Osteocyte (in vitro differentiated cells): Measurements from ENCODE around the gene SUSD1. TPM values are rescaled to one million over a fixed set of nuclear protein-coding genes. Genes with fewer than 3 reads are reported as not detected.

ENCODE experiments used
- DNase-seq: peaks from one replicate; pipeline ENCODE4 v3.0.0; 2021; ENCODE audit warnings: mixed read lengths; ENCODE audit not compliant: unreplicated experiment; ENCODE audit errors: extremely low spot score
- H3K27ac Mint-ChIP-seq: one replicate; pipeline ENCODE4 v1.8.0; 2021; ENCODE audit warnings: mild to moderate bottlenecking, mixed read lengths; ENCODE audit not compliant: unreplicated experiment
- H3K27me3 Mint-ChIP-seq: one replicate; pipeline ENCODE4 v1.8.0; 2021; ENCODE audit warnings: mixed read lengths; ENCODE audit not compliant: unreplicated experiment
- H3K36me3 Mint-ChIP-seq: one replicate; pipeline ENCODE4 v1.8.0; 2021; ENCODE audit warnings: mixed read lengths; ENCODE audit not compliant: unreplicated experiment
- H3K4me1 Mint-ChIP-seq: one replicate; pipeline ENCODE4 v1.8.0; 2021; ENCODE audit warnings: mixed read lengths; ENCODE audit not compliant: unreplicated experiment
- H3K4me3 Mint-ChIP-seq: one replicate; pipeline ENCODE4 v1.8.0; 2021; ENCODE audit warnings: mild to moderate bottlenecking, moderate library complexity, mixed read lengths; ENCODE audit not compliant: unreplicated experiment
- H3K9me3 Mint-ChIP-seq: one replicate; pipeline ENCODE4 v1.8.0; 2021; ENCODE audit warnings: mixed read lengths; ENCODE audit not compliant: unreplicated experiment
- CTCF ChIP-seq: fragments of 200-600 bp; sonication (generic); IDR thresholded peaks from 2 replicates; pipeline ENCODE4 v1.5.0; 2021; ENCODE audit warnings: antibody characterized with exemption, mild to moderate bottlenecking, moderate library complexity
- total RNA-seq: library from RNA; stranded (reverse); gene quantifications from 2 replicates; pipeline ENCODE4 v1.2.1, GENCODE V29; 2021

The SUSD1 gene
- total RNA-seq, 1 donor from 2014 or later, result 13.4 TPM

DNA sequence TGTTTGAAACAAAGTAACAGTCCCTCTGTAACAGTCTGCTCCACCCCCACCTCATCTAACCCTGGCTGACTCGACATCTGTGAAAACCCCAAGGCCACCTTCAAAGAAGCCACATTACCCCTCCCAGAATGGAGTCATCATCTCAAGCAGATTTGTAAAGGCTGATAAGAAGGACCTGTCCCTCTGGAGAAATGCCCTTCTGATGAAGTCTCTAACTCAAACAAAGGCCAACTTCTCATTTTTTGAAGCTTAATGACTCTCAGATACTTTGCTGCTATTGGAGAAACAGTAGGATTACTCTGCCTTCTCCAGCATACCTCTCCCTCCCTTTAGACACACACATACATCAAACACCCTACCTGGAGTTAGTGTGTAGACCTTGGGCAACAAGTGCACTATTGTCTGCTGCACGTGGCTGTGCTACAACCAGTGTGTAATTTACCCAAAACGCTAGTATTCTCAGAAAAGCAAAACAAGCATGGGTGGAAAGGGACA is 5.3 kb upstream of the SUSD1 start:
- Mint-ChIP-seq H3K27me3 (peaks cover 2% of the 10 kb centered on the region), H3K4me3 (no peak overlapping the region), H3K27ac (no peak overlapping the region), H3K4me1 (peaks cover 4% of the 10 kb centered on the region), H3K36me3 (peaks cover 3% of the 10 kb centered on the region), H3K9me3 (no peaks in the 10 kb centered on the region)
- TF ChIP-seq CTCF, result no peak
- no peak for DNase-seq

DNA sequence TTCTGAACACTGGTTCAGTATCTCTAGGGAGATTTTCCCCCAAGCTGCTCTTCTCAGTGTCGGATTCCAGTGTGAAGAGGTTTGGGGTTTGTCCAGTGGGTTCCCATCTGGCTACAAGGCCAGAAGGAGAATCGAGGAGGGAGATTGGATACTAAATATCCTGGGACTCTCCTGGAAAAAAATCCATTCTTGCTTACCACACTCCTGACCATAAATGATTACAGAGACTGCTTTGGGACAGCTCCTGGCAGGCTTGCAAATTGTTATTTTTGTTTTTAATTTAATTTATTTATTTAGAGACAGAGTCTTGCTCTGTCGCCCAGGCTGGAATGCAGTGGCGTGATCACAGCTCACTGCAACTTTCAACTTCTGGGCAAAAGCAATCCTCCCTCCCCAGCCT is 4.7 kb upstream of the SUSD1 start:
- H3K4me1 Mint-ChIP-seq, result peaks cover 6% of the 10 kb centered on the region
- no peaks in the 10 kb centered on the region for H3K9me3 Mint-ChIP-seq
- H3K27ac Mint-ChIP-seq, result no peak overlapping the region
- peaks cover 2% of the 10 kb centered on the region for H3K27me3 Mint-ChIP-seq
- peaks cover 3% of the 10 kb centered on the region for H3K36me3 Mint-ChIP-seq
- DNase-seq, result no peak
- no peak overlapping the region for H3K4me3 Mint-ChIP-seq
- no peak for TF ChIP-seq CTCF

GRCh38 chr9:112176524-112176923 is 1.4 kb upstream of the SUSD1 start:
- Mint-ChIP-seq H3K27me3 (peaks cover 2% of the 10 kb centered on the region), H3K4me3 (peak overlapping the region; percentile 56), H3K27ac (no peak overlapping the region), H3K9me3 (no peaks in the 10 kb centered on the region), H3K36me3 (no peaks in the 10 kb centered on the region), H3K4me1 (peaks cover 14% of the 10 kb centered on the region)
- TF ChIP-seq CTCF, result no peak
- no peak for DNase-seq

- Mint-ChIP-seq H3K9me3 (no peaks in the 10 kb centered on the region), H3K4me1 (peaks cover 14% of the 10 kb centered on the region), H3K27me3 (no peaks in the 10 kb centered on the region), H3K27ac (peak overlapping the region; percentile 66), H3K4me3 (peak overlapping the region; percentile 75), H3K36me3 (no peaks in the 10 kb centered on the region)
- DNase-seq, result no peak
- no peak for TF ChIP-seq CTCF
Observed at GRCh38 chr9:112175796-112176315, 759 bp upstream of the SUSD1 start.

DNA sequence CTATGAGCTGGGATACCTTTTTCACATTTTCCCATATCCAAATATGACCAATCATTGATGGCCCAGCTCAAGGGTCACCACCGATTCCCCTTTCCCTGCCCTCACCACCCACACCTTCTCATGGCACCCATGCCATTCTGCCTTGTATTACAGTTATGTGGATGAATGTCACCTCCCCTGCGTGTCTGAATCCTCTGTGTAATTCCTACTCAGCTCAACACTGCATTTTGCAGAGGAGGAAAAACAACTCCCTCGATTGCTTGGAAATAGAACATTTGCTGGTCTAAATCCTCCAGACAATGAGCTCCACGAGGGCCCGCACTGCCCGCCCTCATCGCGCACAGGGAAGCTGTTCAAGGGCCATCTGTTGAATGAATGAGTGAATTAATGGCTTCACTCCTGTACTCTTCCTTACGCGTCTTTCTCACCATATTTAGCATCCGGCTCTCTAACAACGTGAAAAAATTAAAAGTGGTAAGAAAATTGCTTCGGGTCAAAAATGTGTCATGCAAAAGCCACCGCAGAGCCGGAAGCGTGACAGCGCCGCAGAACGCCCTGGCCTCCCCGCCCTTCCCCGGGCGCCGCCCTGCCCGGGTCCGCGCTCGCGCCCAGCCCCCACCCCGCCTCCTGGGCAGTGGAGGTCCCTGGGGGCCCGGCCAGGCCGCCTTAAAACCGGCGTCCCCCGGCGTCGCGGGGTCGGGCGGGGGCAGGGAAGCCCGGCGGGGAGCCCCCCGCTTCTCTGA is 704 bp downstream of the SUSD1 start:
- Mint-ChIP-seq H3K36me3 (no peaks in the 10 kb centered on the region), H3K27me3 (no peaks in the 10 kb centered on the region), H3K4me3 (peak overlapping the region; percentile 76), H3K9me3 (no peaks in the 10 kb centered on the region), H3K27ac (peak overlapping the region; percentile 80), H3K4me1 (peaks cover 18% of the 10 kb centered on the region)
- TF ChIP-seq CTCF, result no peak
- DNase-seq, result peak; percentile 84
